ENCODE data around the gene CYFIP2. TPM values are rescaled to one million over a fixed set of nuclear protein-coding genes. Genes with fewer than 3 reads are reported as not detected.
A peak's percentile ranks its signal among the peaks of the same experiment; 100 is the strongest.

CYFIP2 gene
- total and polyA plus RNA-seq, 4 donors = 24.9 to 46.3 (median 37.0) TPM

GRCh38 chr5:157366741-157367674 lies 101.1 kb downstream of the CYFIP2 start:
- no peak for ATAC-seq (ENCODE audit: insufficient read depth, low FRiP score)
- Histone ChIP-seq H3K9me3 (ENCODE audit: control insufficient read depth in 4 of 4, insufficient read depth in 3 of 4, low read length in 3 of 4) (no peaks in the 10 kb centered on the region), H3K4me1 (ENCODE audit: control insufficient read depth in 5 of 5, insufficient read depth in 5 of 5, low read length in 5 of 5) (no peaks in the 10 kb centered on the region), H3K9ac (ENCODE audit: insufficient read depth in 1 of 2, low read length in 2 of 2) (no peak overlapping the region), H3K4me3 (no peak overlapping the region), H3K36me3 (ENCODE audit: control insufficient read depth in 4 of 4, insufficient read depth in 4 of 4, low read length in 4 of 4) (peaks cover 0 to 5% (median 0%) of the 10 kb centered on the region in 4 donors), H3K27ac (ENCODE audit: low read depth in 1 of 2, low read length in 1 of 2) (no peak overlapping the region), H3K27me3 (ENCODE audit: control insufficient read depth in 3 of 3, insufficient read depth in 3 of 3, low read length in 2 of 3) (no peaks in the 10 kb centered on the region)
- peak in 2 of 3 donors; percentile 15 to 46 for DNase-seq
- 75 to 83% methylated on average over 7 of the region's 7 CpGs for WGBS, 2 donors
- TF ChIP-seq, protein P1, sequence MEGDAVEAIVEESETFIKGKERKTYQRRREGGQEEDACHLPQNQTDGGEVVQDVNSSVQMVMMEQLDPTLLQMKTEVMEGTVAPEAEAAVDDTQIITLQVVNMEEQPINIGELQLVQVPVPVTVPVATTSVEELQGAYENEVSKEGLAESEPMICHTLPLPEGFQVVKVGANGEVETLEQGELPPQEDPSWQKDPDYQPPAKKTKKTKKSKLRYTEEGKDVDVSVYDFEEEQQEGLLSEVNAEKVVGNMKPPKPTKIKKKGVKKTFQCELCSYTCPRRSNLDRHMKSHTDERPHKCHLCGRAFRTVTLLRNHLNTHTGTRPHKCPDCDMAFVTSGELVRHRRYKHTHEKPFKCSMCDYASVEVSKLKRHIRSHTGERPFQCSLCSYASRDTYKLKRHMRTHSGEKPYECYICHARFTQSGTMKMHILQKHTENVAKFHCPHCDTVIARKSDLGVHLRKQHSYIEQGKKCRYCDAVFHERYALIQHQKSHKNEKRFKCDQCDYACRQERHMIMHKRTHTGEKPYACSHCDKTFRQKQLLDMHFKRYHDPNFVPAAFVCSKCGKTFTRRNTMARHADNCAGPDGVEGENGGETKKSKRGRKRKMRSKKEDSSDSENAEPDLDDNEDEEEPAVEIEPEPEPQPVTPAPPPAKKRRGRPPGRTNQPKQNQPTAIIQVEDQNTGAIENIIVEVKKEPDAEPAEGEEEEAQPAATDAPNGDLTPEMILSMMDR (IDR thresholded peaks at IDR 0.05; ENCODE audit: control extremely low read depth, extremely low read depth) = no peak

- no peak for ATAC-seq (ENCODE audit: insufficient read depth, low FRiP score)
- Histone ChIP-seq H3K9ac (ENCODE audit: insufficient read depth in 1 of 2, low read length in 2 of 2) (no peak overlapping the region), H3K27ac (ENCODE audit: low read depth in 1 of 2, low read length in 1 of 2) (no peak overlapping the region), H3K27me3 (ENCODE audit: control insufficient read depth in 3 of 3, insufficient read depth in 3 of 3, low read length in 2 of 3) (no peaks in the 10 kb centered on the region), H3K4me3 (no peak overlapping the region), H3K4me1 (ENCODE audit: control insufficient read depth in 5 of 5, insufficient read depth in 5 of 5, low read length in 5 of 5) (no peaks in the 10 kb centered on the region), H3K36me3 (ENCODE audit: control insufficient read depth in 4 of 4, insufficient read depth in 4 of 4, low read length in 4 of 4) (peaks cover 0 to 1% (median 0%) of the 10 kb centered on the region in 4 donors), H3K9me3 (ENCODE audit: control insufficient read depth in 4 of 4, insufficient read depth in 3 of 4, low read length in 3 of 4) (no peaks in the 10 kb centered on the region)
- WGBS, 2 donors = 99 to 100% methylated on average over 2 of the region's 2 CpGs
- TF ChIP-seq, protein P1 (IDR thresholded peaks at IDR 0.05; ENCODE audit: control extremely low read depth, extremely low read depth) = no peak
- DNase-seq = no peak
Observed at GRCh38 chr5:157369507-157369906, 103.6 kb downstream of the CYFIP2 start.

- no peak overlapping the region for H3K9ac ChIP-seq (ENCODE audit: insufficient read depth in 1 of 2, low read length in 2 of 2)
- no peaks in the 10 kb centered on the region for H3K4me1 ChIP-seq (ENCODE audit: control insufficient read depth in 5 of 5, insufficient read depth in 5 of 5, low read length in 5 of 5)
- peak in 2 of 3 donors; percentile 7 to 27 for DNase-seq
- no peaks in the 10 kb centered on the region for H3K27me3 ChIP-seq (ENCODE audit: control insufficient read depth in 3 of 3, insufficient read depth in 3 of 3, low read length in 2 of 3)
- ATAC-seq (ENCODE audit: insufficient read depth, low FRiP score) = no peak
- 86 to 90% methylated on average over 6 of the region's 6 CpGs for WGBS, 2 donors
- peaks cover 0 to 4% (median 0%) of the 10 kb centered on the region in 4 donors for H3K36me3 ChIP-seq (ENCODE audit: control insufficient read depth in 4 of 4, insufficient read depth in 4 of 4, low read length in 4 of 4)
- no peak overlapping the region for H3K27ac ChIP-seq (ENCODE audit: low read depth in 1 of 2, low read length in 1 of 2)
- H3K4me3 ChIP-seq = no peak overlapping the region
- TF ChIP-seq, protein P1 (IDR thresholded peaks at IDR 0.05; ENCODE audit: control extremely low read depth, extremely low read depth) = no peak
- no peaks in the 10 kb centered on the region for H3K9me3 ChIP-seq (ENCODE audit: control insufficient read depth in 4 of 4, insufficient read depth in 3 of 4, low read length in 3 of 4)
Observed at GRCh38 chr5:157370967-157371366, 105.0 kb downstream of the CYFIP2 start.

Data from lung (tissue), 12 donors.